AG20443 (cell line): ENCODE data around the gene TACR1.
A peak's percentile ranks its signal among the peaks of the same experiment; 100 is the strongest.
"Not testable (repeated sequence)": the region's sequence is repeated elsewhere in the genome, so short reads cannot be mapped to it uniquely, and the experiment has no call there.

Experiments
- DNase-seq: peaks from one replicate; pipeline ENCODE4 v3.0.0; 2012; ENCODE audit warnings: low spot score, mixed read lengths

The TACR1 gene

GRCh38 chr2:75088791-75089190 is 110.5 kb downstream of the TACR1 start:
- DNase-seq: no peak

GRCh38 chr2:75087736-75088135 is 111.6 kb downstream of the TACR1 start:
- DNase-seq: peak; percentile 37

- DNase-seq: no peak
Observed at GRCh38 chr2:75079575-75079974, 119.7 kb downstream of the TACR1 start.

GRCh38 chr2:75077909-75078308 is 121.4 kb downstream of the TACR1 start:
- no peak for DNase-seq

- no peak for DNase-seq
Observed at GRCh38 chr2:75076088-75076487, 123.2 kb downstream of the TACR1 start.

- no peak for DNase-seq
Observed at GRCh38 chr2:75074708-75075107, 124.6 kb downstream of the TACR1 start.

- no peak for DNase-seq
Observed at GRCh38 chr2:75074228-75074627, 125.1 kb downstream of the TACR1 start.

- no peak for DNase-seq
Observed at GRCh38 chr2:75071766-75072165, 127.6 kb downstream of the TACR1 start.

- no peak for DNase-seq
Observed at GRCh38 chr2:75068546-75068945, 130.8 kb downstream of the TACR1 start.

GRCh38 chr2:75067506-75067905 is 131.8 kb downstream of the TACR1 start:
- no peak for DNase-seq

GRCh38 chr2:75066121-75066902 is 133.0 kb downstream of the TACR1 start:
- DNase-seq: no peak

- DNase-seq: no peak
Observed at GRCh38 chr2:75065402-75066008, 133.8 kb downstream of the TACR1 start.

GRCh38 chr2:75064691-75065396 is 134.5 kb downstream of the TACR1 start:
- peak; percentile 72 for DNase-seq

GRCh38 chr2:75063906-75064305 is 135.4 kb downstream of the TACR1 start:
- DNase-seq: no peak

GRCh38 chr2:75058427-75058826 is 140.9 kb downstream of the TACR1 start:
- DNase-seq: no peak

GRCh38 chr2:75057150-75057549 is 142.2 kb downstream of the TACR1 start:
- not testable (repeated sequence) for DNase-seq

- peak; percentile 48 for DNase-seq
Observed at GRCh38 chr2:75055820-75056675, 143.3 kb downstream of the TACR1 start.

- DNase-seq: no peak
Observed at GRCh38 chr2:75055142-75055819, 144.0 kb downstream of the TACR1 start.

- DNase-seq: no peak
Observed at GRCh38 chr2:75054296-75054695, 145.0 kb downstream of the TACR1 start.

GRCh38 chr2:75053484-75054112 is 145.7 kb downstream of the TACR1 start:
- DNase-seq: peak; percentile 30
